Measurements from ENCODE around the gene WDR88. TPM values are rescaled to one million over a fixed set of nuclear protein-coding genes. Genes with fewer than 3 reads are reported as not detected.

The WDR88 gene
- total and polyA plus RNA-seq, 2 experiments from 2014 or later: not detected

- peaks cover 20% of the 10 kb centered on the region for H3K36me3 ChIP-seq (ENCODE audit: insufficient read depth)
- no peak overlapping the region for H3K4me2 ChIP-seq
- H2AFZ ChIP-seq: no peak overlapping the region
- H3K4me3 ChIP-seq: no peak overlapping the region
- no peaks in the 10 kb centered on the region for H3K9me3 Mint-ChIP-seq
- H3K4me1 Mint-ChIP-seq: no peaks in the 10 kb centered on the region
- no peaks in the 10 kb centered on the region for H3K4me1 ChIP-seq (ENCODE audit: insufficient read depth)
- H3K4me3 Mint-ChIP-seq: no peak overlapping the region
- no peaks in the 10 kb centered on the region for H3K27me3 Mint-ChIP-seq (ENCODE audit: insufficient read depth, low read depth, poor library complexity)
- DNase-seq (ENCODE audit: low spot score) (no peak), ATAC-seq (no peak)
- no peaks in the 10 kb centered on the region for H3K27me3 ChIP-seq (ENCODE audit: insufficient read depth)
- peaks cover 6% of the 10 kb centered on the region; the same call in 1 of the 2 replicates for H4K20me1 ChIP-seq (replicated peaks; ENCODE audit: insufficient read depth)
- peaks cover 64% of the 10 kb centered on the region for H3K36me3 Mint-ChIP-seq (ENCODE audit: low read depth)
- no peak overlapping the region for H3K27ac Mint-ChIP-seq
- TF ChIP-seq ZNF114 (CRISPR knock-in tag; IDR thresholded peaks at IDR 0.05) (no peak), JUNB (IDR thresholded peaks at IDR 0.05; ENCODE audit: unreplicated experiment) (no peak), CTCF (conservative IDR thresholded peaks at IDR 0.05; ENCODE audit: low read depth in 2 of 2) (no peak), STAT1 (IDR thresholded peaks at IDR 0.05; ENCODE audit: unreplicated experiment) (no peak), NANOG (IDR thresholded peaks at IDR 0.05; ENCODE audit: borderline replicate concordance) (no peak), CREB1 (CRISPR knock-in tag; IDR thresholded peaks at IDR 0.05; ENCODE audit: low read depth) (no peak)
- H3K79me2 ChIP-seq (replicated peaks; ENCODE audit: insufficient read depth): no peaks in the 10 kb centered on the region
- no peaks in the 10 kb centered on the region for H3F3A ChIP-seq (replicated peaks; ENCODE audit: low read depth)
- H3K9me2 ChIP-seq (ENCODE audit: insufficient read depth): no peaks in the 10 kb centered on the region
- no peak overlapping the region for H3K27ac ChIP-seq (ENCODE audit: low read depth)
Measured at GRCh38 chr19:33096005-33096404, 35.9 kb upstream of the WDR88 start.

GRCh38 chr19:33098055-33098534 is 33.8 kb upstream of the WDR88 start:
- H3K27ac Mint-ChIP-seq: no peak overlapping the region
- no peaks in the 10 kb centered on the region for H3K27me3 Mint-ChIP-seq (ENCODE audit: insufficient read depth, low read depth, poor library complexity)
- TF ChIP-seq ZNF331 (CRISPR knock-in tag; IDR thresholded peaks at IDR 0.05; ENCODE audit: low read depth) (no peak), EZH2 (IDR thresholded peaks at IDR 0.05; ENCODE audit: low read depth, unreplicated experiment) (no peak), POLR2AphosphoS5 (IDR thresholded peaks at IDR 0.05; ENCODE audit: low read depth) (no peak), REST (IDR thresholded peaks at IDR 0.05; ENCODE audit: unreplicated experiment) (no peak)
- no peak overlapping the region for H3K4me3 Mint-ChIP-seq
- H3K36me3 Mint-ChIP-seq (ENCODE audit: low read depth): peaks cover 66% of the 10 kb centered on the region
- H4K20me1 ChIP-seq (replicated peaks; ENCODE audit: insufficient read depth): peaks cover 6% of the 10 kb centered on the region; the same call in 1 of the 2 replicates
- ATAC-seq: no peak
- no peaks in the 10 kb centered on the region for H3K9me3 Mint-ChIP-seq
- H3K9me2 ChIP-seq (ENCODE audit: insufficient read depth): no peaks in the 10 kb centered on the region
- no peak overlapping the region for H3K27ac ChIP-seq (ENCODE audit: low read depth)
- H3K27me3 ChIP-seq (ENCODE audit: insufficient read depth): no peaks in the 10 kb centered on the region
- H3K79me2 ChIP-seq (replicated peaks; ENCODE audit: insufficient read depth): no peaks in the 10 kb centered on the region
- H3K36me3 ChIP-seq (ENCODE audit: insufficient read depth): peaks cover 24% of the 10 kb centered on the region
- H2AFZ ChIP-seq: no peak overlapping the region
- DNase-seq (ENCODE audit: low spot score): no peak
- no peaks in the 10 kb centered on the region for H3K4me1 ChIP-seq (ENCODE audit: insufficient read depth)
- no peaks in the 10 kb centered on the region for H3F3A ChIP-seq (replicated peaks; ENCODE audit: low read depth)
- no peak overlapping the region for H3K4me3 ChIP-seq
- H3K4me2 ChIP-seq: no peak overlapping the region
- no peaks in the 10 kb centered on the region for H3K4me1 Mint-ChIP-seq
